NCI-H510A (cell line): Measurements from ENCODE around the gene NUBPL.

Experiments
- DNase-seq: peaks from one replicate; lab custom pipeline; 2025; lab: John Stamatoyannopoulos, UW

The NUBPL gene, protein sequence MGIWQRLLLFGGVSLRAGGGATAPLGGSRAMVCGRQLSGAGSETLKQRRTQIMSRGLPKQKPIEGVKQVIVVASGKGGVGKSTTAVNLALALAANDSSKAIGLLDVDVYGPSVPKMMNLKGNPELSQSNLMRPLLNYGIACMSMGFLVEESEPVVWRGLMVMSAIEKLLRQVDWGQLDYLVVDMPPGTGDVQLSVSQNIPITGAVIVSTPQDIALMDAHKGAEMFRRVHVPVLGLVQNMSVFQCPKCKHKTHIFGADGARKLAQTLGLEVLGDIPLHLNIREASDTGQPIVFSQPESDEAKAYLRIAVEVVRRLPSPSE

DNA sequence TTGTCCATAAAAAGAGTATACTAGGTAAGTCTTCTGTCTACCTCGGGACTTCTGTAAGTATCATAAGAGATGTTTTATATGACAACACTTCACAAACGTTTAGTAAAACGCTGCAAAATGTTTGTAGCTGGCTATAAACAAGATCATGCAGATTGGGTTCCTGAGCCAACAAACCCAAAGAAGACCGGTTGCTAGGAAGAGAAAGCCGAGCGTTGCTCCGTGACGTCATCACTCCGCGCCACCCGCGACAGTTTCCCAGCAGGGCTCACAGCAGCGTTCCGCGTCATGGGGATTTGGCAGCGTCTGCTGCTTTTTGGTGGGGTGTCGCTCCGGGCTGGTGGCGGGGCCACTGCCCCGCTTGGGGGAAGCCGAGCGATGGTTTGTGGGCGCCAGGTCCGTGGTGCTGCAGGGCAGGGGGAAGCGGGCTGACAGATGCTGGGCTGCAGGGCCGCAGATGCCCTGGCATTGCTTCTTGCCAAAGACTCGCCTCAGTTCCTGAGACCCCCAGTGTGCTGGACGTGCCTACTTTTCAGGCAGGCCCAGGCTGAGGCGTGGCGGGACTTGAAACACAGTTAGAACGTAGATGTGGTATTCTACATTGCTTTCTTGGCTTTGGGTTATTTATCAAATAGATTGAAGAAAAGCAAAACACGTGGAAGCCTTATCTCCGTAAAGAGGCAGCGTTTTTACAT, at the start of gene NUBPL:
Gene NUBPL (plus strand): TSS at position 250 of the 692 bp plus-strand sequence. CDS start 36 bp downstream, at position 286.
- peak; percentile 64 for DNase-seq

DNA sequence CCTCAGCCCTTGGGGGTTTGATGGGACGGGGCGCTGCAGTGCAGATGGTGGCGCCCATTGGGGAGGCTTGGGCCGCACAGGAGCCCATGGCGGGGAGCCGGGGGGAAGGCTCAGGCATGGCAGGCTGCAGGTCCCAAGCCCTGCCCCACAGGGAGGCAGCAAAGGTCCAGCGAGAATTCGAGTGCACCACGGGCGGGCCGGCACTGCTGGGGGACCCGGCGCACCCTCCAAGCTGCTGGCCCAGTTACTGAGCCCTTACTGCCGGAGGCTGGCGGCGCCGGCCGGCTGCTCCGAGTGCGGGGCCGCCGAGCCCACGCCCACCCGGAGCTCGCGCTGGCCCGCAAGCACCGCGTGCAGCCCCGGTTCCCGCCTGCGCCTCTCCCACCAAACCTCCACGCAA, 34.1 kb upstream of the NUBPL start:
- DNase-seq, result no peak

DNA sequence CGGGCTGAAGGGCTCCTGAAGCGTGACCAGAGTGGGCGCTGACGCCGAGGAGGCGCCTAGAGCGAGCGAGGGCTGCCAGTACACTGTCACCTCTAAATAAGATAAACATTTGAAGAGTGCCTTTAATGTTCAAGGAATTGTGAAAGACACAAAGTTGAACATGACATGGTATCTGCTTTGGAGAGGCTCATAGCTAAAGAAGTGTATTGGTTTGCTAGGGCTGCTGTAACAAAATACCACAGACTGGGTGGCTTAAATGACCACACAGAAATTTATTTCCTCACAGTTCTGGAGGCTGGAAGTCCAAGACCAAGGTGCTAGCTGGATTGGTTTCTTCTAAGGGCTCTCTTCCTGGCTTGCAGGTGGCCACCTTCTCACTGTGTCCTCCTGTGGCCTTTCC, 33.7 kb upstream of the NUBPL start:
- no peak for DNase-seq

DNA sequence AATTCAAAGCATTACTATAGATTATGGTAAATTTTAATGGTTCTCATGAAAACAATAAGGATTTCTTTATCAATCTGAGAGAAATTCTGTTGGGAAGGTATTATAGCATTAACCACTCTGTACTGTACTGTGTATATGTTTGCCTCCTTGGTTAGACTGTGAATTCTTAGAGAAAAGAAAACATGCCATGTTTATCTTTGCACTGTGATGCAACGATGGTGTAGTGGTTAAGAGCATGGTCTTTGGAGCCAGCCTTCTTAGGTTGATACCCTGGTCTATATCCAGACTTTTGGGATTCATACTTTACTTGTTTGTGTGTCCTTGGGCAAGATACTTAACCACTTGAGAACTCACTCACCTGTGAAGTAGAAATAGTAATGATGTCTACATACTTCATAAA, 32.2 kb upstream of the NUBPL start:
- DNase-seq, result no peak

DNA sequence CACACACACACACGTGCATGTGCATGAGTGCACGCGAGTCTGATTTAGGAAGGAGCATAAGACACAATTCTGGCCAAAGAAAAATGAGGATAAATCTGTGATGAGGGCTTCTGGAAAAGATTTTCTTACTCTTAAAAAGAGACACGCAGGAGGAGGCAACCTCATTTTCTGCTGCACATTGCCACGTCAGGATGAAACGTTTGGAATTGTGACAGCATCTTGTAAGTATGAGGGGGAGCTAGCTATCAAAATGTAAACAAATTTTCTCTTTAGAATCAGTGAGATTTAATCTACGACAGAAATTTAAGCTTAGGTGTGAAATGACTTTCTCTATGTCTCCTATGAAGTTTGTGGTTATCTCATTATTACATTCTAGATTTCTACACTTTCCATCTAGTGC, 31.1 kb upstream of the NUBPL start:
- DNase-seq, result no peak

DNA sequence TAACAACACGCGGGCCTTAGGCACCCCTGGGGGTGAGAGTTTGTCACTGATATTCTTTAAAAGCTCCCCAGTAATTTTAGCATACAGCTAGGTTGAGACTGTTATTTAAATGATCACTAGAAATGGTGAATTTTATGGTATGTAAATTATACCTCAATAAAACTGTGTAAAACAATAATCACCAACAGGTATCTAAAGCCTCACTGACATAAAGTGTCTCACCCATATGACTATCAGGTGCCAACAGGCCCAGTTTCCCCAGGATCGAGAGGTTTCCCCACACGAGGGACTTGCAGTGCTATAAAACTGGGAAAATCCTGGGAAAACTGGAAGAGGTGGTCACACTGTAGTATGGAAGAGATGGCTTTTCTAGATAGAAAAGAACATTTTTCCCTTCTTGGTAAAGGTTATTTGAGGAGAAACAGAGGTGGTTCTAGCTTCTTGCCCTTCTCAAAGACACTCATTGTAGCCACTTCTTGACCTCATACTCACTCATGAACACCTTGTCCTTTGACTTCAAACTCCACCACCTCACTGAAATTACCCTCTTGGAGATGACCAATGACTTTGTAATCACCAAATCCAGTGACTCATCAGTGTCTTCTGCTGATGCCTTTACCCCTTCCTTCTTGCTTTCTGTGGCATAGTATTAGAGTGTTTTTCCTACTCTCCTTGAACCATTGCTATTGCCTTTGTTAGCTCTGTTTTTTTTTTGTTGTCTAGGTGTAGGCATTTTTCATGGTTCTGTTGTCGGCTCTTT, 24.8 kb upstream of the NUBPL start:
- no peak for DNase-seq

DNA sequence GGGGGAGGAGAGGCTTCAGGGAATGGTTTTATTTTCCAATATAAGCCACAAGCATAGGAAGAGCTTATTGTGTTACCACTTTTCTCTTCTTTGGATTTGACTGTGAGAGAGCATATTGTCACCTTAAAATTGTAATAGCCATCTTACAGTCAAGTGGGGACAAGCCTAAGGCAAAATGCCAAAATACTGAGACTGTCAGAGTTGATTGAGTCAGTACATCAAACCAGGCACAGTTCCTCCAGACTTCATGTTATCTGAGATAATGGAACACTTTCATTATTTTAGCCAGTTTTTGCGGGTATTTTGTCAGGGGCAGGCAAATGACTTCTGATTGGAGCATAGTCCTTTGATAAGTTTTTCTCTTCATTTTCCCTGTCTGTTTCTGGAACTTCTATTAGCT, 19.5 kb upstream of the NUBPL start:
- no peak for DNase-seq

DNA sequence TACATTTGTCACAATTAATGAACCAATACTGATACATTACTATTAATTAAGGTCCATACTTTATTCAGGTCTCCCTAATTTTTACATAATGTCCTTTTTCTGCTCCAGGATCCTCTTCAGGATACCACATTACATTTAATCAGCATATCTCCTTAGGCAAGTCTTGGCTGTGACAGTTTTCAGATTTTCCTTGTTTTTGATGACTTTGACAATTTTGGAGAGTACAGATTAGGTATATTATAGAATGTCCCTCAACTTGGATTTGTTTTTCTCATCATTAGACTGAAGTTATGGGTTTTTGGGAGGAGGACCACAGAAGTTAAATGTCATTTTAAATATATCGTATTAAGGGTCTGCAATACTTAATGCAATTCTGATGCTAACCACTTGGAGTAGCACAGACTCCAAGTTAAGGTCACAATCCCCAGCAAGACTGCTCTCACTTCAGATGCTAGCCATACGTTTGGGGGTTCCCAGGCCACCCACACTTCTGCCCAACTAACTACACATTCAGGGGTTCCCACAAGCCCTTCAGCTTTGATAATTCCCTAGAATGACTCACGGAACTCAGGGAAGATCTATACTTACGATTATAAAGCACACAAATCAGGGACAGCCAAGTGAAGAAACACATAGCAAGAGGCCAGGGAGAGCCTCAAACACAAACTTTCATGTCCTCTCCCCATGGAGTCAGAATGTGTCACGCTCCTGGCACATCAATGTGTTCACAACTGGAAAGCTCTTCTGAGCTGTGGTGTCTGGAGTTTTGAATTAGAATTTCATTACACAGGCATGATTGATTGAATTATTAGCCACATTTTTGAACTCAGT, 17.0 kb upstream of the NUBPL start:
- DNase-seq, result no peak

DNA sequence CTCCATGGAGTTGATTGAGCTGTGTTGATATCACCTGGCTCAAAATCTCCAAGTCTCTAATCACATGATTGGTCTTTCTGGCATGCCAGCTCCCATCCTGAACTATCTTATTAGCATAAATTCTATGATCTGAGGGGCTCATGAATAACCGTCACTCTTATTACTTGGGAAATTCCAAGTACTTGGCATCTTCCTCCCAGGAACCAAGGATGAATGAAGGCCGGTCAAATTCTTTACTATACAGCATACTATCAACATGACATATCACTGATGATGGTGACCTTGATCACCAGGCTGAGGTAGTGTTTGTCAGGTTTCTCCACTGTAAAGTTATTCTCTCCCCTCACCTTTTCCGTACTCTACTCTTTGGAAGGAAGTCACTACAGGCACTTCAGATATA, 16.4 kb upstream of the NUBPL start:
- no peak for DNase-seq

DNA sequence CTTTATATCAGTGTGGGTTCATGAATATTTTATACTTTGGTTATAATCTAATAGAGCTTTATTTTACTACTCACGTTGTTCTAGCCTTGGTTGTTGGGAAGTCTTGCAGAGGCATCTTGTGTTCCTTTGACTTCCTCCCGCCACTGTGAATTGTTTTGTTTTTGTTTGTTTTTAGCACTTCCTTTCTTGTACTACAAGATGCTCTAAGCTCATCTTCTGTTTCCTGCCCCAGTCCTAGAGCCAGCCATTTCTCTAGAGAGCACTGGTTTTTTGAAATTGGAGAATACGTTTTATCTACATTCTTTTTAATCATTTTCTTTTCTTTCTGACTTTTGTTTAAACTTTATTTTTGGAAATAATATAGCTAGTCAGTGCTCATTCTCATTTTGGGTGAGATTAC, 15.9 kb upstream of the NUBPL start:
- no peak for DNase-seq

DNA sequence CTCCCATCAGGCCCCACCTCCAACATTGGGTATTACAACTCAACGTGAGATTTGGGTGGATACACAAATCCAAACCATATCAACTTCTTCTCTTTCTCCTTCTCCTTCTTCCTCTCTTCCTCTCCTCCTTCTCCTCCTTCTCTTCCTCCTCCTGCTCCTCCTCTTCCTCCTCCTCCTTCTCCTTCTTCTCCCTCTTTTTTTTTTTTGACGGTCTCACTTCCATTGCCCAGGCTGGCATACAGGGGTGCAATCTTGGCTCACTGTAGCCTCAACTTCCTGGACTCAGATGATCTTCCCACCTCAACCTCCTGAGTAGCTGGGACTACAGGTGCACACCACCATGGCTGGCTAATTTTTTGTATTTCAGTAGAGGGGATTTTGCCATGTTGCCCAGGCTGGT, 11.4 kb upstream of the NUBPL start:
- DNase-seq, result no peak

DNA sequence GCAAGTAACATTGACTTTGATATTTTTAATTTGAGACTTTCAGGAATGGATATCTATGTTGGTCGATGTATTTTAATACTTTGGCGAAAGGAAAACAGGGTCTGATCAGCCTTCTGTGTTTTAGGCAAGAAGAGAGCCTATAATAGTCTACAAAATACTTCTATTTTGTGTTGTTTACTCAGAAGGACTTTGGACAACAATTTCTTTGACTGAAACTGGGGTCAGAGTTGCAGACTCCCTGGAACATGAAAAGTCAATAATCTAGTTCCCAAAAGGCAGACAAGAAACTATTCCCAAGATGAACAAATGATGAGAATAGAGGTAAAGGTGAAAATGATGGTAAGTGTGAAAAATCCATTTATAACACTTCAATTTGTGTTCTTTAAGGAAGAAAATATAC, 10.6 kb upstream of the NUBPL start:
- DNase-seq, result no peak

DNA sequence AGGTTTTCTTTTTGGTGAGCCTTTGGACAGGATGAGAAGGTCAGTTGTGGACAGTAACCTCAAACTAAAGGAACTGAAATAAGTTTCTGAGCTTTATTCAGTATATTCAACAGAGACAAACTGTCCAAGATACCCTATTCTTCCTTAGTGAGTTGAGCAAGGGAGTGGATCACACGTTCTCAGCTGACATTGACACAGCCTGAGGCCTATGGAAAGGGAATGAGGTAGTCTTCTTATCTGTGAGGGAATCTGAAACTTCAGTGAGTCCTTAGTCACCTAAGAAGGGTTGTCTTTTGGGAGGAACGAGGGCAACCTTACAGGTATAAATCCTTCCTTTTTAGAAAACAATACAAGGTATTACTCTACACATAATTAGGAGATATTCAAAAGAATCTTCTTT, 5.0 kb upstream of the NUBPL start:
- no peak for DNase-seq

DNA sequence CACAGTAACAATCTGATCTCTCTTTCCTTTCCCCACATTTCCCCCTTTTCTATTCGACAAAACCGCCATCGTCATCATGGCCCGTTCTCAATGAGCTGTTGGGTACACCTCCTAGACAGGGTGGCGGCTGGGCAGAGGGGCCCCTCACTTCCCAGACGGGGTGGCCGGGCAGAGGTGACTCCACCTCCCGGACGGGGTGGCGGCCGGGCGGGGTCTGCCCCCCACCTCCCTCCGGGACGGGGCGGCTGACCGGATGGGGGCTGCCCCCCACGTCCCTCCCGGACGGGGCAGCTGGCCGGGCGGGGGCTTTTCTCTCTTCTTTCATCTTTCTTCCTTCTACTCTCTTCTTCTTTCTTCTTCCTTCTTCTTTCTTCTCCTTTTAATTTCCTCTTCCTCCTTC, 1.3 kb upstream of the NUBPL start:
- no peak for DNase-seq

DNA sequence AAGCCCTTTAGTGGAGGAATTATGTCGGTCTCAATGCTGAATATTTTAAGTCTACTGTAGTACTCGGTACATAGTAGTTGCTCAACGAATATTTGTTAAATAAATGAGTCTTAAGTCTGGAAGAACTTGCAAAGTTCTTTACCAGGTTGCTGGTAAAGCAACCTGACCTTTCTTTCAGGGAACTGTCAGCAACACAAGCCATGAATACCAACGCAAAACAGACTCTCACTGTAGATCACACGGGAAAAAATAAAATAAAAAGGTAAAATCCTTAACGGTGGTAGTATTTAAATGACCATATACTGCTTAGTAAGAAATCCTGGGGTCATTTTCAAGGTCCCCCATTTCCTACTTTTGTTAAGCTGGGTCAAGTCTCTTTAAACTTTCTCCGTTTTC, 447 bp upstream of the NUBPL start:
- DNase-seq, result no peak

DNA sequence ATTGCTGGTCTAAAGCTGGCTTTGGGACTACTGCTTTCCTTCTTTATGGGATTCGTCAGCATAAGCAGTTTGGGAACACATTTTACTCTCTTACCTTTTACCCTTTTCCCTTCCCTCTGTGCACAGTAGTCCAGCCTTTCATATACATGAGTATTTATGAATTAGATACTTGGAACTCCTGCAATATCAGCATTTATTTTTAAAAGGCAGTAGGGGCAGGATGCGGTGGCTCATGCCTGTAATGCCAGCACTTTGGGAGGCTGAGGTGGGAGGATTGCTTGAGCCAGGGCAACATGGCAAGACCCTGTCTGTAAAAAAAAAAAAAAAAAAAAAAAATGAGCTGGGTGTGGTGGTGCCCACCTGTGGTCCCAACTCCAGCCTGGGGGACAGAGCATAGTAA, 3.0 kb downstream of the NUBPL start:
- DNase-seq, result no peak

DNA sequence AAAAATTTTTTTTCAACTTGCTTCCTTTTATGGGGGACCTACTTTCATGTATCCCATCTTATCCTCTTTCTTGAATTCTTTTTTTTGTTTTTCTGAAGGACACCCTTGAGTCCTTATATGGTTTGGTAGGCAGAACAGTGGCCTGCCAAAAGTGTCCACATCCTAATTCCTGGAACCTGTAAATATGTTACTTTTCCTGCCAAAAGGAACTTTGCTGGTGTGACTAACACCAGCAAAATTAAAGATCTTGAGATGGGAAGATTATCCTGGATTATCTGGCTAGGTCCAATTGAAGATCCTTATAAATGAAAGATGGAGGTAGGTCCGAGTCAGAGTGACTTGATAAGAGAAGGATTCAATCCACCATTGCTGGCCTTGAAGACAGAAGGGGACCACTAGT, 5.3 kb downstream of the NUBPL start:
- DNase-seq, result no peak

DNA sequence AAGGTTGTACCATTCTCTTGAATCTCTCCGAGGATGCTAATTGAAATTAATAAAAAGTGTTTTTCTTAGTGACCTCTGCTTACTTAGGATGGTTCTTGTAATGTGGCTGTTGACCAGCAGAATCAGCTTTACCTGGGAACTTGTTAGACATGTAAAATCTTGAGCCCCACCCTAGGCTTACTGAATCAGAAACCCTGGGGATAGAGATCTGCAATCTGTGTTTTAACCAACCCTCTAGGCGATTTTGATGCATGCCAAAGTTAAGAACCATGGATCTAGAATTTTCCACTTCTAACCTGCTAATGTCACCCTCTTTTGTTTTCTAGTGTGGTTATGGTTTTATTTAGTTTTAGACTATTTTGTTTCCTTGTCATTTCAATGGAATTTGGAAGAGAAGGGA, 6.5 kb downstream of the NUBPL start:
- no peak for DNase-seq

DNA sequence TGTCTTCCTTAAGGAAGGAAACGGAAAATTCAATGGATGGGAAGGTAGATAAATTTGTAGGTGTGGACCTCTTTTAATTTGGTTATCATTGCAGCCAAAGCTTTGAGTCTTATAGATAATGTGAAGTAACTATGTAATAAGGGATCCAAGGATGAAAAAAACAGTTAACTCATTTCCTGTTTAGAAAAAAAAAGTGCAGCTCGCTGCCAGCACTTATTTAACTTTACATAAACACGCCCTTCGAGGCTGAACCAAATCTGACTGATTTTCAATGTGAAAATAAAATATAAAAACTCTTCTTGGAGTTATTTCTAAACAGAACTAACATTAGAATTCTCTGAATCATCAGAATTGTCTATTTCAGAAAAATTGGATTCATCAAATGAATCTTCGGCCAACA, 7.0 kb downstream of the NUBPL start:
- DNase-seq, result no peak

DNA sequence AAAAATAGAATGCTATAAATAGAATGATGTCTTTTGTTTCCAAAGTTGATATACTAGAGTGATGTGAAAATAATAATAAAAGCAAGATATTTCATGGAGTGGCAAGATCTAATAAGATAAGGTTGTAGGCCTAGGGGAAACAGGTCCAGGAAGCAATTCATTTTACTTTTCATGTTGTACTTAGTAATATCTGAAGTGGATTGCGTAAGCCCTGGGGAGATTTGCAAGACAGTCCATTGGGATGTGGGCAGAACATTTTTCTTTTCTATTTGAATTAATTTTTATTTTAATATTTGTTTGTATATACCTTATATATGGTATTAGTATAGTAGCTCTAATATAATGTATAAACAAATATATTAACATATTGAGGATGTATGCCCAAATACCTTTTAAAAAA, 7.5 kb downstream of the NUBPL start:
- no peak for DNase-seq

DNA sequence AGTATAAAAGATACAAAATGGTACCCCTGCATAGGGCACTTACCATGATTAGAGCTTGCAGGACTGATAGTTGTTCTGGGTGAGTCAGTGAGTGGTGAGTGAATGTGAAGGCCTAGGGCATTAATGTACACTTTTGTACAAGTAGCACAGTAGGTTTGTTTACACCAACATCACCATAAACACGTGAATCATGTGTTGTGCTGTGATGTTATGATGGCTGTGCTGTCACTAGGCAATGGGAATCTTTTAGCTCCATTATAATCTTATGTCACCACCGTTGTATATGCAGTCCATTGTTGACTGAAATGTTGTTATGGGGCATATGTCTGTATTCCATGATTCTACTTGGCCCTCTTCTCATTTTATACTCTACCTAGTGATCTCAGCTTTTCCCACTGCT, 11.8 kb downstream of the NUBPL start:
- DNase-seq, result no peak

DNA sequence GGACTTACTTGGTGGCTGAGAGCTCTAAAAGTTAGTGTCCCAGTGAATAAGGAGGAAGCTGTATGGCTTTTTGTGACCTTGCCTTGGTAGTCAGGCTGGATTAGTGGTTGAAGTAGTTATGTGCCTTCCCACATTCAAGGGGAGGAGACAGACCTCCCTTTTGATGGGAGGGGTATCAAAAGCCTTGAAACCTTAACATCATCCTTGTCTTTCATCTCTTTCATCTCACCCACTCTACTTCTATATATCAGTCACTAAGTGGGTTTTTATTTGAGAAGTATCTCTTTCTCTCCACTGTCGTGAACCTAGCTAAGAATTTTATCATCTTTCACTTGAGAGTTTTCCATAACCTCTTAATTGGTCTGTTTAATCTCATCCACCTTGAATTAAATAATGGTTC, 15.7 kb downstream of the NUBPL start:
- no peak for DNase-seq
